Measurements from ENCODE around the gene TBC1D10A.

DNA sequence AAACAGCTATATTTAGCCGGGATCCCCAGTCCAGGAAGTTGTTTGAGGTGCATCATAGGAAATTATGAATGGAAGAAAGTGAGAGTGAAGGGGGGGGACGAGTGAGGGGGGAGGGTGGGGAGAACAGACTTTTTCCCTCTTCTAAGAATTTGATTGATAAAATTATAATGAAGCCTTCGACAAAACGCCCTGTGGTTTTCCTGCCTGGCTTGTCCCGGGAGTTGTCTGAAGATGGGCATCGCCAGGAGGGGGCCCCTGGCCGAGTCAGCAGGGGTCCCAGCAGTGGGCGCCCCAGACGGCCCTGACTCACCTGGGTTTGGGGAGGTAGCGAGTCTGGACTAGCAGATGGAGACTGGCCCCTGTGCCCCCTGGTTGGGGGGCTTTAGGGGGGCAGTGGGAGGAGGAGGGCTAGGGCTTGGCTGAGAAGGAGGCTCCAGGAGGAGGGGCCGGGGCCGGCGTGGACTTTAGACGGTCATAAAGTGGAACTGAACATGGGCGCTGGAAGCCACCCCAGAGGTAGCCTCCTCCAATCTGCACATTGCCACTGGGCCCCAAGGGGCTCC is 79.8 kb downstream of the TBC1D10A start:
- TF ChIP-seq, protein P1, sequence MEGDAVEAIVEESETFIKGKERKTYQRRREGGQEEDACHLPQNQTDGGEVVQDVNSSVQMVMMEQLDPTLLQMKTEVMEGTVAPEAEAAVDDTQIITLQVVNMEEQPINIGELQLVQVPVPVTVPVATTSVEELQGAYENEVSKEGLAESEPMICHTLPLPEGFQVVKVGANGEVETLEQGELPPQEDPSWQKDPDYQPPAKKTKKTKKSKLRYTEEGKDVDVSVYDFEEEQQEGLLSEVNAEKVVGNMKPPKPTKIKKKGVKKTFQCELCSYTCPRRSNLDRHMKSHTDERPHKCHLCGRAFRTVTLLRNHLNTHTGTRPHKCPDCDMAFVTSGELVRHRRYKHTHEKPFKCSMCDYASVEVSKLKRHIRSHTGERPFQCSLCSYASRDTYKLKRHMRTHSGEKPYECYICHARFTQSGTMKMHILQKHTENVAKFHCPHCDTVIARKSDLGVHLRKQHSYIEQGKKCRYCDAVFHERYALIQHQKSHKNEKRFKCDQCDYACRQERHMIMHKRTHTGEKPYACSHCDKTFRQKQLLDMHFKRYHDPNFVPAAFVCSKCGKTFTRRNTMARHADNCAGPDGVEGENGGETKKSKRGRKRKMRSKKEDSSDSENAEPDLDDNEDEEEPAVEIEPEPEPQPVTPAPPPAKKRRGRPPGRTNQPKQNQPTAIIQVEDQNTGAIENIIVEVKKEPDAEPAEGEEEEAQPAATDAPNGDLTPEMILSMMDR (IDR thresholded peaks at IDR 0.05), result no peak
- no peak for TF ChIP-seq ZFX (IDR thresholded peaks at IDR 0.05; ENCODE audit: borderline replicate concordance)

All from 22Rv1 (cell line).